Common myeloid progenitor, CD34-positive (primary cell): ENCODE results near the gene RGS3.

Source experiments
- CTCF ChIA-PET: fragments of 350-600 bp; sonication (Branson Sonifier 250); formaldehyde crosslinking; loops from one replicate; lab custom pipeline; 2021; ENCODE audit warnings: antibody characterized with exemption; lab: Charles Lee
- POLR2A ChIA-PET: fragments of 350-600 bp; sonication (Branson Sonifier 250); formaldehyde crosslinking; loops from one replicate; lab custom pipeline; 2021; ENCODE audit warnings: antibody characterized with exemption; lab: Charles Lee
- DNase-seq, 3 donors: peaks; one replicate each; pipeline versions ENCODE4 v3.0.0 to v3.0.0-alpha.2; 2013
- H3K27ac ChIP-seq, 2 experiments: 1 replicate in 1 of 2; 2 replicates in 1 of 2; pipeline ENCODE4 v1.7.0; 2013; ENCODE audit warnings: inconsistent platforms in 2 of 2, low read length in 2 of 2, mild to moderate bottlenecking in 2 of 2, low read depth in 1 of 2, moderate library complexity in 1 of 2; ENCODE audit not compliant: severe bottlenecking in 2 of 2, insufficient read depth in 1 of 2, poor library complexity in 1 of 2
- H3K27me3 ChIP-seq, 5 experiments: replicated peaks in 2 of 5; 1 replicate in 3 of 5; 2 replicates in 2 of 5; pipeline versions ENCODE4 v1.6.1 to v1.7.0; 2013; ENCODE audit warnings: low read length in 4 of 5, mild to moderate bottlenecking in 2 of 5, moderate library complexity in 2 of 5, inconsistent platforms in 1 of 5; ENCODE audit not compliant: insufficient read depth in 5 of 5, control insufficient read depth in 4 of 5
- H3K36me3 ChIP-seq, 4 experiments: 1 replicate in 2 of 4; 2 replicates in 2 of 4; pipeline versions ENCODE4 v1.6.1 to v1.7.0; 2013; ENCODE audit warnings: low read length in 3 of 4, control low read depth in 1 of 4, mild to moderate bottlenecking in 1 of 4; ENCODE audit not compliant: control insufficient read depth in 4 of 4, insufficient read depth in 4 of 4
- H3K4me1 ChIP-seq, 4 experiments: 1 replicate in 3 of 4; 2 replicates in 1 of 4; pipeline versions ENCODE4 v1.6.1 to v1.7.1; 2013; ENCODE audit warnings: low read length in 3 of 4, mild to moderate bottlenecking in 3 of 4, control low read depth in 1 of 4, inconsistent platforms in 1 of 4, moderate library complexity in 1 of 4; ENCODE audit not compliant: control insufficient read depth in 4 of 4, insufficient read depth in 4 of 4; ENCODE audit errors: control extremely low read depth in 1 of 4
- H3K4me3 ChIP-seq, 7 experiments: 1 replicate in 4 of 7; 2 replicates in 3 of 7; pipeline versions ENCODE4 v1.5.1 to v1.7.0; 2013; ENCODE audit warnings: mild to moderate bottlenecking in 7 of 7, low read length in 6 of 7, moderate library complexity in 6 of 7, inconsistent platforms in 2 of 7, low read depth in 2 of 7, control low read depth in 1 of 7; ENCODE audit not compliant: insufficient read depth in 4 of 7, control insufficient read depth in 1 of 7; ENCODE audit errors: extremely low read depth in 1 of 7
- H3K9me3 ChIP-seq, 5 experiments: 1 replicate in 4 of 5; 2 replicates in 1 of 5; pipeline versions ENCODE4 v1.6.1 to v1.7.1; 2013; ENCODE audit warnings: low read length in 4 of 5, mild to moderate bottlenecking in 2 of 5, inconsistent platforms in 1 of 5, low read depth in 1 of 5, moderate library complexity in 1 of 5; ENCODE audit not compliant: control insufficient read depth in 4 of 5, insufficient read depth in 2 of 5; ENCODE audit errors: control extremely low read depth in 1 of 5
- WGBS: methylation state at CpG from one replicate; pipeline ENCODE4 v1.1.5; 2013; ENCODE audit not compliant: insufficient coverage; 5-methylcytosine and 5-hydroxymethylcytosine counted together

The RGS3 gene

GRCh38 chr9:113580041-113580953, 116.8 kb downstream of the RGS3 start:
- Histone ChIP-seq H3K9me3 (no peaks in the 10 kb centered on the region), H3K4me3 (peak overlapping the region in 4 of 7 experiments; percentile 6 to 51 (median 18)), H3K4me1 (peaks cover 24 to 55% (median 54%) of the 10 kb centered on the region in 4 experiments), H3K27me3 (no peaks in the 10 kb centered on the region), H3K27ac (peak overlapping the region; percentile 26 to 74), H3K36me3 (peaks cover 3 to 24% (median 15%) of the 10 kb centered on the region in 4 experiments)
- ChIA-PET POLR2A (no interaction called here), CTCF (interaction anchor here (0.7 to 5.0 kb wide), 13 partner anchors 8 to 271 kb away, joined by 3 to 54 read pairs (median 4); no protein-coding TSS in a partner anchor)
- peak; percentile 67 to 92 (median 86) for DNase-seq
- 34% methylated on average over 9 of the region's 12 CpGs for WGBS

DNA sequence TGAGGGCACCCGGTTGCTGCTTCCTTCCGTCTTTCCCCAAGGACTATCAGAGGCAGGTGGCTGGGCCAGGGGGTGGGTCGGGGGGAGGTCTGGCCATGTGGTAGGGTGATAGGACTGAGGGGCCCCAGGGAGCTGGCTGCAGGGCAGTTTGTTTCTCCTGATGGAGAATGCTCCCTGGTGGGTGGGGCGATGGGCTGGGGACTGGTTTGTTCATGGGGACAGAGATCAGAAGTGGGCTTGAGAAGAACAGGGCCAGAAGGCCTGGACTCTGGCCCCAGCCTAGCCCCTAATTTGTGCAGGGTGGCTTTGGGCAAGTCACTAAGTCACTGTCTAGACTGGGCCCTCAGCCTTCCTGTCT, 117.4 kb downstream of the RGS3 start:
- Histone ChIP-seq H3K4me3 (peak overlapping the region in 5 of 7 experiments; percentile 14 to 53 (median 38)), H3K36me3 (peaks cover 7 to 28% (median 19%) of the 10 kb centered on the region in 4 experiments), H3K9me3 (no peaks in the 10 kb centered on the region), H3K27me3 (no peaks in the 10 kb centered on the region), H3K27ac (peak overlapping the region; percentile 26 to 74), H3K4me1 (peaks cover 24 to 56% (median 53%) of the 10 kb centered on the region in 4 experiments)
- DNase-seq, result no peak
- 27% methylated on average over 2 of the region's 4 CpGs for WGBS
- ChIA-PET POLR2A (no interaction called here), CTCF (interaction anchor here (1.5 to 19.0 kb wide), 5 partner anchors 8 to 126 kb away, joined by 6 to 494 read pairs (median 35); no protein-coding TSS in a partner anchor)

DNA sequence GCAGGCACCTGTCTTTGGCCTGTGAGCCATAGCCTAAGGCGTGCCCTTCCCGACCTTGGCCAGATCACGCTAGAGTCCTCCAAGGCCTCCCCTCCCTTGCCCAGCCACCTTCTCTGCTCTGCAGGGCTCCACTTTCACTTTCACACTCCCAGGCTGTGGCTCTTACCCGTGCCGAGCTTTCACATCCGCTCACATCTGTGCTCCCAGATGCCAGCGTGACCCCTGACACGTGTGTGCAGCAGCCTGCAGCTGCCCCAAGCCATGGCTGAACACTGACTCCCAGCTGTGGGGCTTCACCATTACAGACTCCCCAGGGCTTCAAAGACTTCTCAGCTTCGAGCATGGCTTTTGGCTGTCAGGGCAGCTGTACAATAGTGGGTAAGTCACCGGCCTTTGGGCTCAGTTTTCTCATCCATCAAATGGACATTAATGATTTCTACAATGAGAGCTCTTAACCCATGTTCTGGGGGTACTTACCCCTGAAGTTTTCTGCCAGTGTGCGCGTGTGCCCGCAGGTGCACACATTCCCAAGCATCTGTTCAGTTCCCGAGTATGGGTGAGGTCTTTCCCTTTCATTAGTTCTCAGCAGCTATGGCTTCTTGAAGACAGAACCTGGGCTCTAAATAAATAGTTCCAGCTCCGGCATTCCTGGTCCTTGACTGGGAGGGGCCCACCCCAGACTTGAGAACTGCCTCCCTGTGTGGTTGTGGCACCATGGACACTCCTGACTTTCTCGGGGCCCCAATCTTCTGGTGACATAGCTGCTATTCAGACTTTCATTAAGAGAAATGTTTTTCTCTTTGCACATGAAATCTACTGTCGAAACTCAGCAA, 118.6 kb downstream of the RGS3 start:
- Histone ChIP-seq H3K27me3 (no peaks in the 10 kb centered on the region), H3K36me3 (peaks cover 7 to 28% (median 19%) of the 10 kb centered on the region in 4 experiments), H3K4me1 (peaks cover 24 to 64% (median 64%) of the 10 kb centered on the region in 4 experiments), H3K4me3 (peak overlapping the region in 4 of 7 experiments; percentile 28 to 53 (median 36)), H3K9me3 (no peaks in the 10 kb centered on the region), H3K27ac (no peak overlapping the region)
- 38% methylated on average over 16 of the region's 17 CpGs for WGBS
- ChIA-PET POLR2A (interaction anchor here (0.9 kb wide), 1 partner anchor 136 kb away, joined by 3 read pairs; no protein-coding TSS in a partner anchor), CTCF (interaction anchor here (1.0 to 19.0 kb wide), 19 partner anchors 8 to 307 kb away, joined by 3 to 494 read pairs (median 5); partner anchors contain the start of genes BSPRY, CDC26 and PRPF4)
- DNase-seq, result peak; percentile 94 to 98 (median 97)

DNA sequence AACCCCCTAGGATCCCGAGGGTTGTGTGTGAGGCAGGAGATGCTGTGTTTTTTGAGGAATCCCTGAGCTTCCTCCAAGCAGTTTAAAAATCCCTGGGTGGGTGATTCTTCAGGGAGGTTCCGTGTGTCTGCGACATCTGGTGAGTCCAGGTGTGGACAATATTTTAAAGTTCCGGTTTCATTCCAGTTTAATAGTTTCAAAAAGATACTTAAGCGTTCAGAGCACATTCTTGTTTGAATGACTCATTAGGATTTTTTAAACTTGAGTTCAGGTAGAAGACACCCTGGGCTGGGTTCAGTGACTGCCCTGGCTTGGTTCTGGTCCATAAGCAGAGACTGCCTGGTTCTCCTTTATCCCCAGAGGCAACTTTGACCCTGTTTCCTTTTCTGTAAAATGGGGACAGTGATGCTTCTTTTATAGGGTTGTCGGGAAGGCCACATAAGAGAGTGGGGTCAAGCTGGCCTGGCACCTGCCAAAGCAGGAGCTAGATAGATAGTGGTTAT, 119.2 kb downstream of the RGS3 start:
- Histone ChIP-seq H3K4me1 (peaks cover 24 to 67% (median 64%) of the 10 kb centered on the region in 4 experiments), H3K9me3 (no peaks in the 10 kb centered on the region), H3K27ac (no peak overlapping the region), H3K27me3 (no peaks in the 10 kb centered on the region), H3K4me3 (no peak overlapping the region), H3K36me3 (peaks cover 7 to 28% (median 20%) of the 10 kb centered on the region in 4 experiments)
- POLR2A ChIA-PET, result no interaction called here
- 93% methylated on average over 5 of the region's 6 CpGs for WGBS
- CTCF ChIA-PET, result interaction anchor here (1.0 to 19.0 kb wide), 13 partner anchors 7 to 308 kb away, joined by 3 to 494 read pairs (median 5); partner anchors contain the start of genes CDC26 and PRPF4
- no peak for DNase-seq

DNA sequence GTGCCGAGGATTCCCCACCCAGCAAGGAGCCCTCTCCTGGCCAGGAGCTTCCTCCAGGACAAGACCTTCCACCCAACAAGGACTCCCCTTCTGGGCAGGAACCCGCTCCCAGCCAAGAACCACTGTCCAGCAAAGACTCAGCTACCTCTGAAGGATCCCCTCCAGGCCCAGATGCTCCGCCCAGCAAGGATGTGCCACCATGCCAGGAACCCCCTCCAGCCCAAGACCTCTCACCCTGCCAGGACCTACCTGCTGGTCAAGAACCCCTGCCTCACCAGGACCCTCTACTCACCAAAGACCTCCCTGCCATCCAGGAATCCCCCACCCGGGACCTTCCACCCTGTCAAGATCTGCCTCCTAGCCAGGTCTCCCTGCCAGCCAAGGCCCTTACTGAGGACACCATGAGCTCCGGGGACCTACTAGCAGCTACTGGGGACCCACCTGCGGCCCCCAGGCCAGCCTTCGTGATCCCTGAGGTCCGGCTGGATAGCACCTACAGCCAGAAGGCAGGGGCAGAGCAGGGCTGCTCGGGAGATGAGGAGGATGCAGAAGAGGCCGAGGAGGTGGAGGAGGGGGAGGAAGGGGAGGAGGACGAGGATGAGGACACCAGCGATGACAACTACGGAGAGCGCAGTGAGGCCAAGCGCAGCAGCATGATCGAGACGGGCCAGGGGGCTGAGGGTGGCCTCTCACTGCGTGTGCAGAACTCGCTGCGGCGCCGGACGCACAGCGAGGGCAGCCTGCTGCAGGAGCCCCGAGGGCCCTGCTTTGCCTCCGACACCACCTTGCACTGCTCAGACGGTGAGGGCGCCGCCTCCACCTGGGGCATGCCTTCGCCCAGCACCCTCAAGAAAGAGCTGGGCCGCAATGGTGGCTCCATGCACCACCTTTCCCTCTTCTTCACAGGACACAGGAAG, 120.2 kb downstream of the RGS3 start:
- no peak for DNase-seq
- no peak overlapping the region for H3K27ac ChIP-seq
- peaks cover 7 to 28% (median 20%) of the 10 kb centered on the region in 4 experiments for H3K36me3 ChIP-seq
- no peaks in the 10 kb centered on the region for H3K27me3 ChIP-seq
- H3K9me3 ChIP-seq, result no peaks in the 10 kb centered on the region
- no peak overlapping the region for H3K4me3 ChIP-seq
- CTCF ChIA-PET, result interaction anchor here (0.6 to 19.0 kb wide), 8 partner anchors 10 to 309 kb away, joined by 3 to 494 read pairs (median 5); partner anchors contain the start of gene ALAD
- POLR2A ChIA-PET, result no interaction called here
- peaks cover 20 to 66% (median 64%) of the 10 kb centered on the region in 4 experiments for H3K4me1 ChIP-seq
- 97% methylated on average over 20 of the region's 31 CpGs for WGBS
